ENCODE measurements around the gene TAC1.
"Not testable (repeated sequence)": the region's sequence is repeated elsewhere in the genome, so short reads cannot be mapped to it uniquely, and the experiment has no call there.

The TAC1 gene

GRCh38 chr7:97772045-97772901 is 40.4 kb downstream of the TAC1 start:
- TF ChIP-seq CTCF (IDR thresholded peaks at IDR 0.05; ENCODE audit: low read depth, low read length, missing control alignments), result no peak
- H3K4me3 ChIP-seq (ENCODE audit: low read depth, low read length), result no peak overlapping the region
- no peaks in the 10 kb centered on the region for H3K27me3 ChIP-seq (replicated peaks)
- in situ Hi-C loops (cut with HindIII; ENCODE audit: low pct_ligation_motif_present, low sequenced_read_pairs), result no loop called here
- no peak for DNase-seq
- no peaks in the 10 kb centered on the region for H3K36me3 ChIP-seq (replicated peaks)
- no peak overlapping the region for H3K27ac ChIP-seq

- H3K27me3 ChIP-seq (replicated peaks); DNase-seq; in situ Hi-C loops (cut with HindIII; ENCODE audit: low pct_ligation_motif_present, low sequenced_read_pairs): not testable (repeated sequence)
Observed at GRCh38 chr7:97786398-97786797, 54.5 kb downstream of the TAC1 start.

More at GRCh38 chr7:97786398-97786797, 54.5 kb downstream of the TAC1 start:
- H3K36me3 ChIP-seq (replicated peaks); H3K27ac ChIP-seq; H3K4me3 ChIP-seq (ENCODE audit: low read depth, low read length): not testable (repeated sequence)

Measured in brain microvascular endothelial cell (primary cell).